Breast epithelium (tissue), 4 donors: ENCODE measurements around the gene SNTG2. TPM values are rescaled to one million over a fixed set of nuclear protein-coding genes. Genes with fewer than 3 reads are reported as not detected.
"Not testable (repeated sequence)": the region's sequence is repeated elsewhere in the genome, so short reads cannot be mapped to it uniquely, and the experiment has no call there.

Experiments used
- DNase-seq, 2 donors: peaks; one replicate each; pipeline ENCODE4 v3.0.0-alpha.2; 2019; ENCODE audit warnings: low spot score in 2 of 2
- H3K27ac ChIP-seq, 2 donors: fragments of 200-600 bp; sonication (generic) in 1 of 2; one replicate each; pipeline ENCODE4 v1.5.1; 2016 to 2019; ENCODE audit warnings: mild to moderate bottlenecking in 1 of 2
- H3K27me3 ChIP-seq, 2 donors: fragments of 200-600 bp; sonication (generic) in 1 of 2; one replicate each; pipeline versions ENCODE4 v1.5.1 to v1.6.0; 2017 to 2019; ENCODE audit warnings: control low read depth in 1 of 2, mild to moderate bottlenecking in 1 of 2
- H3K36me3 ChIP-seq: fragments of 200-600 bp; one replicate; pipeline ENCODE4 v1.5.1; 2019
- H3K4me1 ChIP-seq, 2 donors: fragments of 200-600 bp; sonication (generic); one replicate each; pipeline ENCODE4 v1.5.1; 2016 to 2019; ENCODE audit warnings: control low read depth in 1 of 2
- H3K4me3 ChIP-seq, 3 donors: fragments of 200-600 bp; sonication (generic); 1 replicate in 2 of 3; 2 replicates in 1 of 3; pipeline ENCODE4 v1.5.1; 2016 to 2019; ENCODE audit warnings: mild to moderate bottlenecking in 3 of 3, moderate library complexity in 2 of 3
- H3K9me3 ChIP-seq, 2 donors: fragments of 200-600 bp; sonication (generic) in 1 of 2; one replicate each; pipeline ENCODE4 v1.5.1; 2016 to 2019; ENCODE audit warnings: control low read depth in 1 of 2
- POLR2A ChIP-seq: fragments of 450-650 bp; IDR thresholded peaks from one replicate; pipeline ENCODE4 v1.6.1; 2016; ENCODE audit warnings: antibody characterized with exemption, mild to moderate bottlenecking, moderate library complexity
- POLR2AphosphoS5 ChIP-seq, 3 donors: sonication (generic); formaldehyde crosslinking; IDR thresholded peaks; one replicate each; pipeline ENCODE4 v1.6.1; 2017; ENCODE audit warnings: antibody characterized with exemption in 3 of 3
- intact Hi-C: fragments of 100-400 bp; cut with DNase I; formaldehyde crosslinking; loops from one replicate; pipeline ENCODE4 v1.15.1; 2023; ENCODE audit warnings: low total_unique reads
- total RNA-seq, 3 donors: library from RNA; depleted of rRNA; stranded (reverse); fragments of >200 nt; gene quantifications; one replicate each; pipeline ENCODE4 v1.1.0, GENCODE V29; 2016
- TF ChIP-seq, protein P1 (sequence below), 3 donors: fragments of 450-650 bp; IDR thresholded peaks; one replicate each; pipeline ENCODE4 v1.5.1; 2016 to 2017; ENCODE audit warnings: antibody characterized with exemption in 3 of 3, mild to moderate bottlenecking in 3 of 3, moderate library complexity in 3 of 3

Gene SNTG2
- total RNA-seq, 3 donors from 2014 or later, result 4.6 to 7.4 (median 6.0) TPM

DNA sequence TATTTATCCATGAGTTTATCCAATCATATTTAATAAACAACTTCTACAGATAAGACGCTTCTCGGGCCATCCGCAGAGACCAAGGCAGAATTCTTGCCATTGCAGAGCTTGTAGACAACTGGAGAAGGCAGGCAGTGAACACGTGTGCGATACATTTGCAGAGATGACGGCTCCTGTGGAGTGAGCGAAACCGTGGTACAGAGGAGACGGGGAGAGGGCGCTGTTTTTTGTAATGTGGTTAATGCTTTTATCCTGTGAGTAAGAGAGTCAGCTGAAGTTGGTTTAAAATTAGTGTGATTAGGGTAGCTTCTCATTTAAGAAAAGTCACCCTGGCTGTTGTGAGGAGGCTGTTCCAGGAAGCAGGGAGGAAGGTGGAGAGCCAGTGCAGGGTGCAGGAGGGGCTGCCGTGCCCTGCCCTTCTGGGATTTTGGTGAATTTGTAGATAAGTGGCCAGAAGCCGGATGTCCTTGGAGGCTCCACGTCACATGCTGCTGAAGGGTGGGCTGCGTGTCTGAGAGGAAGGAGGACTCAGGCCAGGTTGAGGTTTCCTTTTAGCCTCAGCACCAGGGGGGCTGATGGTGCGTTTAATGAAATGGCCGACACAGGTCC, 151.4 kb downstream of the SNTG2 start:
- H3K4me1 ChIP-seq, result no peaks in the 10 kb centered on the region
- H3K9me3 ChIP-seq, result no peaks in the 10 kb centered on the region
- TF ChIP-seq, protein P1, sequence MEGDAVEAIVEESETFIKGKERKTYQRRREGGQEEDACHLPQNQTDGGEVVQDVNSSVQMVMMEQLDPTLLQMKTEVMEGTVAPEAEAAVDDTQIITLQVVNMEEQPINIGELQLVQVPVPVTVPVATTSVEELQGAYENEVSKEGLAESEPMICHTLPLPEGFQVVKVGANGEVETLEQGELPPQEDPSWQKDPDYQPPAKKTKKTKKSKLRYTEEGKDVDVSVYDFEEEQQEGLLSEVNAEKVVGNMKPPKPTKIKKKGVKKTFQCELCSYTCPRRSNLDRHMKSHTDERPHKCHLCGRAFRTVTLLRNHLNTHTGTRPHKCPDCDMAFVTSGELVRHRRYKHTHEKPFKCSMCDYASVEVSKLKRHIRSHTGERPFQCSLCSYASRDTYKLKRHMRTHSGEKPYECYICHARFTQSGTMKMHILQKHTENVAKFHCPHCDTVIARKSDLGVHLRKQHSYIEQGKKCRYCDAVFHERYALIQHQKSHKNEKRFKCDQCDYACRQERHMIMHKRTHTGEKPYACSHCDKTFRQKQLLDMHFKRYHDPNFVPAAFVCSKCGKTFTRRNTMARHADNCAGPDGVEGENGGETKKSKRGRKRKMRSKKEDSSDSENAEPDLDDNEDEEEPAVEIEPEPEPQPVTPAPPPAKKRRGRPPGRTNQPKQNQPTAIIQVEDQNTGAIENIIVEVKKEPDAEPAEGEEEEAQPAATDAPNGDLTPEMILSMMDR (IDR thresholded peaks at IDR 0.05), result no peak
- TF ChIP-seq POLR2A, result no peak
- no peak for TF ChIP-seq POLR2AphosphoS5 (IDR thresholded peaks at IDR 0.05)
- no peak overlapping the region for H3K27ac ChIP-seq
- H3K36me3 ChIP-seq, result no peaks in the 10 kb centered on the region
- DNase-seq, result no peak
- intact Hi-C loops, result no loop called here
- no peaks in the 10 kb centered on the region for H3K27me3 ChIP-seq
- H3K4me3 ChIP-seq, result no peak overlapping the region

- Histone ChIP-seq H3K27me3 (no peaks in the 10 kb centered on the region), H3K36me3 (no peaks in the 10 kb centered on the region), H3K4me3 (no peak overlapping the region), H3K9me3 (no peaks in the 10 kb centered on the region), H3K27ac (no peak overlapping the region), H3K4me1 (no peaks in the 10 kb centered on the region)
- intact Hi-C loops, result no loop called here
- TF ChIP-seq POLR2AphosphoS5 (IDR thresholded peaks at IDR 0.05), result no peak
- TF ChIP-seq, protein P1 (IDR thresholded peaks at IDR 0.05), result no peak
- no peak for TF ChIP-seq POLR2A
- DNase-seq, result no peak
Measured at GRCh38 chr2:1104364-1104763, 153.7 kb downstream of the SNTG2 start.

GRCh38 chr2:1106344-1106743, 155.7 kb downstream of the SNTG2 start:
- H3K36me3 ChIP-seq, intact Hi-C loops, H3K27ac ChIP-seq, H3K4me3 ChIP-seq, H3K9me3 ChIP-seq, DNase-seq, H3K4me1 ChIP-seq, H3K27me3 ChIP-seq: not testable (repeated sequence)

- DNase-seq, result no peak
- Histone ChIP-seq H3K9me3 (no peaks in the 10 kb centered on the region), H3K27ac (no peak overlapping the region), H3K4me1 (no peaks in the 10 kb centered on the region), H3K27me3 (peaks cover 0 to 8% of the 10 kb centered on the region in 2 donors), H3K4me3 (no peak overlapping the region), H3K36me3 (no peaks in the 10 kb centered on the region)
- TF ChIP-seq, protein P1 (IDR thresholded peaks at IDR 0.05), result no peak
- no peak for TF ChIP-seq POLR2A
- no peak for TF ChIP-seq POLR2AphosphoS5 (IDR thresholded peaks at IDR 0.05)
- intact Hi-C loops, result no loop called here
Measured at GRCh38 chr2:1115843-1116539, 165.3 kb downstream of the SNTG2 start.

- H3K27ac ChIP-seq, result no peak overlapping the region
- peaks cover 0 to 8% of the 10 kb centered on the region in 2 donors for H3K27me3 ChIP-seq
- no peak for TF ChIP-seq POLR2AphosphoS5 (IDR thresholded peaks at IDR 0.05)
- no peak for TF ChIP-seq POLR2A
- TF ChIP-seq, protein P1 (IDR thresholded peaks at IDR 0.05), result no peak
- no peak overlapping the region for H3K4me3 ChIP-seq
- H3K36me3 ChIP-seq, result no peaks in the 10 kb centered on the region
- DNase-seq, result no peak
- intact Hi-C loops, result no loop called here
- no peaks in the 10 kb centered on the region for H3K9me3 ChIP-seq
- H3K4me1 ChIP-seq, result no peaks in the 10 kb centered on the region
Measured at GRCh38 chr2:1117569-1117968, 166.9 kb downstream of the SNTG2 start.
